ENCODE results near the gene DSCAML1. TPM values are rescaled to one million over a fixed set of nuclear protein-coding genes. Genes with fewer than 3 reads are reported as not detected.

Gene DSCAML1
- total RNA-seq, 1 donor from 2014 or later, result 1.4 TPM

DNA sequence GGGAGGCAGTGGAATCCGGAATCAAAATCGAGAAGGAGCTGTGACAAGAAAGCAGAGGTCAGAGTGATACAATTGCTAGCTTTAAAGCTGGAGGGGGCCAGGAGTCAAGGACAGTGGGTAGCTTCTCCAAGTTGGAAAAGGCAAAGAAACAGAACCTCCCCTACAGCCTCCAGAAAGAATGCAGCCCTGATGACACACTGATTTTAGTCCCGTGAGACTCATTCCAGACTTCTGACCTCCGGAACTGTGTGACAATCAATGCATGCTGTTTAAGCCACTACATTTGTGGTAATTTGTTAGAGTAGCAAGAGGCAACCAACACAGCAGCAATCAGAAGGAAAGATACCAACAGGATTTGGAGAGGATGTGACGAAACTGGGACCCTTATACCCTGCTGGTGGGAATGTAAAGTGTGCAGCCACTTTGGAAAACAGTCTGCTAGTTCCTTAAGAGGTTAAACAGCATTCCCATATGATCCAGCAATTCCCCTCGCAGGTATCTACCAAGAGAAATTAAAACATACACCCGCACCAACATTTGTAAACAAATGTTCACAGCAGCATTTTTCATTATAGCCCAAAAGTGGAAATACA, 66.7 kb downstream of the DSCAML1 start:
- ATAC-seq (no peak), DNase-seq (ENCODE audit: low spot score) (no peak)

DNA sequence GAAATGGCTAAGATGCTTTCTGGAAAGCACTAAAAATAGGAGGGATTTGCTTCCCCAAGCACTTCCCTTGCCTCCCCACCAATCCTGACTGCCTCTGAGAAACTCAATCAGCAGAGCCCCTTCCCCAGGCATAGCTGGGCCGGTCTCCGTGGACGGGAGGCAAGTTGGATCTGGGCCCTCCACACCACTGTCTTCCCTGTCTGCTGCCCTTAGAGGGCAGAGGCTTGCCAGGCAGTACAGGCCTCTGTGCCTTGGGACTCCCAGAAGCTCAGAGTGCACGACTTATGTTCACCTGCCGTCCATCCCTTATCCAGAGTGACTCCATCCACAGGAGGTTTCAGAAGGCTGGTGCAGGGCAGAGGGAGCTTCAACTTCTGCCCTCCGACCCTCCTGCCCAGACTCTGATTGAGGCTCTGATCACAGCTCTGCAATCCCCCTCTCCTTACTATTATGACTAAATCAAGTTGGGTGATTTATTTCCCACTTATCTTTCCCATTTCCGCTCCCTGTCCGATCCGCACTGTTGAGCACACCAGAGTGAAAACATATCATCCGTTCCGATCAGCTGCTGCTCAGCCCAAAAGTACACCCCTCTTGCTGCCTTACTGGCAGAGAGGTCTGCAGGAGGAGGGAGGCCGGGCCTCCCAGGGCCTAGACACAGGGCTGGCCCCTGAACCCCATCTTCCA, 71.8 kb downstream of the DSCAML1 start:
- ATAC-seq, result no peak

DNA sequence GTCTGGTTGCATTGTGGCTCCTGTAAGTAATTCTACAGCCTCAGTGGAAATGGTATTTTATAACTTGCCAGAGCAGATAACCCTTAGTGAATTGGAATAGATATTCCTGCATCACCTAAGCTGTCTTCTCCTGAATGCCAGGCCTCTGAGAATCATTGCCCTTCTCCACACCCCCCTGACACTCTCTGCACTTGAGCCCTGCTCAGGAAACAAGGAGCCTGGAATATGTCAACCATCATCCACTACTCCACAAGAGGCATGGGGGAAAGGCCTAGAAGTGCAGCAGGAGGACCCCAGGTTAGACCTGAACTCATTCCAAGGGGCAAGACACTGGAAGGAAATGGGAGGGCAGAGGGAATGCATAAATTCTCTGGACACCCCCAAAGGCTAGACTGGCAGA, 72.4 kb downstream of the DSCAML1 start:
- DNase-seq (ENCODE audit: low spot score), result no peak
- no peak for ATAC-seq

More for the DNA sequence above, 71.8 kb downstream of the DSCAML1 start:
- DNase-seq (ENCODE audit: low spot score), result no peak

DNA sequence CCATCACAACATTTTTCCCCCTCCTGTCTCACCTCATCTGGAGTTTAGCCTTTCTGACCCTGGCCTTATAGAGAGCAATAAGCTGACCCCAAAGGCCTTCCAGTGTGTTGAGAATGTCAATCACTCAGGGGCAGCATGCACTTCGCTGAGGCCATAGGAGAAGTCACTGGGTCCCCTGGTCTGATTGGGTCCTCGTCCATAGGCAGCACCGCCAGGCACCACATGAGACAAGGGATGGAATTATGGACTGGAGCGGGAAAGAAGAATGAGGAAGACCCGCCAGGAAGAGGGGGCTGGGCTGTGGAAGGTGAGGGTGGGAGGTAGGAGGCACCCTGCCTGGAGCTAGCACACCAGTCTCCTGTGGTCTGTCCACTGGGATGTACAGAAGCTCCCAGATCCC, 72.9 kb downstream of the DSCAML1 start:
- DNase-seq (ENCODE audit: low spot score), result no peak

DNA sequence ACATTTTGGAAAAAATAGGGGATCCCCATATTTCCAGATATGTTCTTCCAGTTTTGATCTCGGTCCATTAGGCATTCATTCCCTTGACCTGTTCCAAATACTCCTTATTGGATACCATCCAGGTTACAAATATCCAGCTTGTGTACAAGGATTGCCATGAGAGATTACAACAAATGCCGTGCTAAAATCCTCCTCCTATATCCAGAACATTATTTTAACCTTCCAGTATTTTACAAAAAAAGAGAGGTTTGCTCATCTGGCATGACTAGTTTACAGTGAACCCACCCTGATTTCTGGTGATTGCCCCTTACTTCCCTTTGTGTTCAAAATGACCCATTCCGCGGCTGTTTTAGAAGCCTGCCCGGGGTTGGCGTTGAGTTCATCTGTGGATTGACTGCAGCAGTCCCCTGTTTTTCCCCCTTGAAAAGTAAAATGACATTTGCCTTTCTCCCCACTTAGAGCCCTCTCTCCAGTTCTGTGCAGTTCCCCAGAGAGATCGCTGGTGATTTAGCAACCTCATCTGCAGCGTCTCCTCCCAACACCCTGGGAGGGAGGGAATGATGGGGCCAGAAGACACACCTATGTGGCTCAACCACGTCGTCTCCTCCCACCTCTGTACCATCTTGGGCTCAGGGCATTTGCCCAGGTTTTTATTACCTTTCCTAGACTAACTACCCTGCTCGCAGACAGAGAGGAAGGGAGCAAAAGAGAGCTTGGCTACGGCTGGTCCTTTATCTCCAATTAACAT, 73.6 kb downstream of the DSCAML1 start:
- DNase-seq (ENCODE audit: low spot score), result no peak
- ATAC-seq, result no peak

More for the DNA sequence above, 72.9 kb downstream of the DSCAML1 start:
- ATAC-seq, result no peak

DNA sequence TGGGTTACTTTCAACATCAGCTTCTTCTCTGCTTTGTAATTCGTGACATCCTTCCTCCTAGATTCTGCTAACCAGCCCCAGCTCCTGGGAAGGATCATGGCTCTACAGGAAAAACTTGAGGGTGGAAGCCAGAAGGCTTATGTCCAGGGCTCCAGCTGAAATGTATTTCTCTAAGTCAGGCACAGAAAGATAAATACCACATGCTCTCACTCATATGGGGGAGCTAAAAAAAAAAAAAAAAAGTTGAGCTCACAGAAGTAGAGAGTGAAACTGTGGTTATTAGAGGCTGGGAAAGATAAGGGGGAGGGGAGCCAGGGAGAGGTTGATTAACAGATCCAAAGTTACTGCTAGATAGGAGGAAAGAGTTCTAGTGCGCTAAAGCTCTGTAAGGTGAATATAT, 74.9 kb downstream of the DSCAML1 start:
- ATAC-seq, result no peak
- DNase-seq (ENCODE audit: low spot score), result no peak

DNA sequence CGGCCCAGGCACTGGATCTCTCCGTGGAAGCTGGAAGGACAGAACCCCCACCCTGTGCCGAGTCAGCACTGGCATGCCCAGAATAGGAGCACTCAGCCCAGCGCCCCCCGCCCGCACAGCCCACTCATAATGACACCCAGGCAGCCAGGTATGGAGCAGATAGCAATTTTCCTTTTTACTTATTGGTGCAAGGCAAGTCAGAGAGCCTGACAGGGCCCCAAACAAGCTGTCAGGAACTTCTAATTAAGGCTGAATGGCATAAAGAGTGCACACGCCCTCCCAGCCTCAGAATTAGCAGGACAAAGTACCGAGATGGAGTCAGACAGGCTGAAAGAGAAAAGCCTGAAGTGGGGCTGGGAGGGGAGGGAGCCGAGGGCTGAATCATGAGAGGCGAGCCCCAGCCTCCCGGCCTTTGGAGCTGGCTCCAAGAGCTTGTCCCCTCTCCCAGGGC, 76.9 kb downstream of the DSCAML1 start:
- ATAC-seq, result no peak
- no peak for DNase-seq (ENCODE audit: low spot score)

DNA sequence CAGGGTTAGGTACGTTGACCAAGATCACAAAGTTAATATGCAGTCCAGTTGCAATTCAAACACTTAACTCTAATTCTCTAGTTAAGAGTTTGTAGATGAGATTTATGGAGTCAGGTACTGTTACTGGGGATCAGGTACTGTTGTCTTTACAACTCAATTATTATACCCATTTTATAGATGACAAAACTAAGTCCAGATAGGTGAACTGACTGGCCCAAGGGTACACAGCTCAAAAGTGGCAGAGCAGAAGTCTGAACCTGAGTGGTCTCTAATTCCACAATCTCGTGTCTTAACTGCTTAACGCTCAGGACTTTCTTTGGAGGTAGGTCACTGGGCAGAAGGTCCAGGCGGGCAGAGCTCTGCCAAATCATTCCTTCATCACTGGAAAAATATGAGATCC, 77.5 kb downstream of the DSCAML1 start:
- DNase-seq (ENCODE audit: low spot score), result no peak
- no peak for ATAC-seq

DNA sequence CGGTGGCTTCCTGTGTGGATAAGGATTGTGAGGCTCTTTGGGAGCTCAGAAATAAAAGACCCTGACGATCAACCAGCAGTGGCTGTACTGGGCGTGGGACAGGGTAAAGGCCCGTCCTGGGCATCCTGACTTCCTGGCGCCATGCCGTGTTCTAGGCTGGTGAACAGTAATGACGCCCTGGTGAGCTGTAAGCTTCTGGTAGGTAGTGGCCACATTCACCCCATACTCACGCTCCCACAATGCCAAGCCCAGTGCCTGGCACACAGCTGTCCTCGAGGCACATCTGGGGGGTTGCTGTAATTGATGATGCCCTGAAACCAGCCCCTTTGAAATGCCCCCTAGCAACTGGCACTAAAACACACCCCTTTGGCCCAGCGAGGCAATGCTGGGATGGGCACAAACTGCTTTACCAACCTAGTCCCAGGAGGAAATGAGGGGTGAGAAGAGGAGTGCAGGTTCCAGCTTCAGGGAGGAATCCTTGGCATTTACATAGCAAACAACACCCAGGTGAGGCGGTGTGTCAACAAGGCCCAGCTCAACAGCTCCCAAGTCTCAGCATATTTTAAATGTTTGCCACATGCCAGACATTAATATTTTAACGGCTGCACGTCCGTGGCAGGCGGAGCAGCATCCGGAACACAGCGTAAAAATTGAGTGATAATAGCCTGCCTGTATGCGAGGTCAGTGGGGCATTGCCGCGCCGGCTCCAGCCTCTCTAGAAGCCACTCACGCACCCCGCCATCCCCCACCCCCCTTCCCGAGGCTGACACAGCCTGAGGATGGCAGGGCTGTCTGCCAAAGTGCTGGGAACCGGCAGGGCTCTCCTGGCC, 79.3 kb downstream of the DSCAML1 start:
- DNase-seq (ENCODE audit: low spot score), result no peak

DNA sequence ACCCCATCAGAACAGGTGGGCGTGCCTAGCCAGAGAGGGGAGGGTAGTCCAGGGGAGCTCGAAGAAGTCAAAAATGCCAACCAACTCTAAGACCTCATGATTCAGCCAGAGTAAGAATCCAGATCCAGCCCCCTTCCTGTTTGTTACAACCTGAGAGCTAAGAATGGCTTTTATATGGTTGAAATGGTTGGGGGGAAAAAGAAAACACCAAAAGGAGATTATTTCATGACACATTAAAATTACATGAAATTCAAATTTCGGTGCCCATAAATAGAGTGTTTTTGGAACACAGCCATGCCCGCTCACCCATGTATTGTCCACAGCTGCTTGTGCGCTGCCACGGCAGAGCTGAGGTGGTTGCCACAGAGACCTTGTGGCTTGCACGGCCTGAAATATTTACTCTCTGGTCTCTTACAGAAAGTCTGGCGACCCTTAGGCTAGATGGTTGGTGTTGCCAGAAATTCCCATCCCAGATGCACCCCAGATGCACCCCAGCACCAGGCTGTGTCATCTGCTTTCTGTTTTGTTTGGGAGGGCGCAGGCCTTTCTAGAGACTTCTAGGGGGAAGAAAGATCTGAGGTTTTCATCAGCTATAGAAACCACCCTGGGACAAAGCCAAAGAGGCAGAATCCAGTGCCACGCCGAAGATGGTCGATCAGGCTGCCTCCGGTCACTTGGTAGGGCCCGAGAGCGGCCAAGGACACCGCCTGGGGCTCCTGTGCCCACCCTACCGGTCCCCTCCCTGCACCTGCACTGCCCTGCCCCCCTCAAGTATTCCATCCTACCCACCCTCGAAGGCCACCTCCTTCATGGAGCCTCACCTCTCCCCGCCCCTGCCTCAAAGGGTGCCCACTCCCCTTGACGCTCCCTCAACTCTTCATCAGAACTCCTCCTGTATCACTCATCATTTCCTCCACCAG, 80.2 kb downstream of the DSCAML1 start:
- no peak for DNase-seq (ENCODE audit: low spot score)
- ATAC-seq, result no peak

More for the DNA sequence above, 79.3 kb downstream of the DSCAML1 start:
- ATAC-seq, result peak; percentile 41

DNA sequence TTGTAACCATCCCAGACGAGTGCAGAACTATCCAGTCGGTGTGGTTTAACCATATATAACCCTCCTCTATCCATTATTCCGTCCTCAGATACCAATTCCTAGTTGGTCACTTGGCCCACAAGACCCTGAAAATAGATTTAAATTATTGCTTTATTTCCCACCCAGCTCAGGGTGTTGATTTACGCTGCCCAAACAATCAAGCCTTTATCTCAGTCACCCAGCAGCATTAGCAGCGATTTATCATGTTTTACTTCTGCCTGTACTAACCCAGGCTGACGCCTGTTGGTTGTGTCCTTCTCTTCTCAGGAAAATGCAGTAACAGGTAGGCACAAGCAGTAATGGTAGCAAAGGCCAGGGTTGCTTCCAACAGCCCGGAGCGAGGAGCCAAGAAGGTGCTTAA, 81.2 kb downstream of the DSCAML1 start:
- no peak for DNase-seq (ENCODE audit: low spot score)
- ATAC-seq, result no peak

DNA sequence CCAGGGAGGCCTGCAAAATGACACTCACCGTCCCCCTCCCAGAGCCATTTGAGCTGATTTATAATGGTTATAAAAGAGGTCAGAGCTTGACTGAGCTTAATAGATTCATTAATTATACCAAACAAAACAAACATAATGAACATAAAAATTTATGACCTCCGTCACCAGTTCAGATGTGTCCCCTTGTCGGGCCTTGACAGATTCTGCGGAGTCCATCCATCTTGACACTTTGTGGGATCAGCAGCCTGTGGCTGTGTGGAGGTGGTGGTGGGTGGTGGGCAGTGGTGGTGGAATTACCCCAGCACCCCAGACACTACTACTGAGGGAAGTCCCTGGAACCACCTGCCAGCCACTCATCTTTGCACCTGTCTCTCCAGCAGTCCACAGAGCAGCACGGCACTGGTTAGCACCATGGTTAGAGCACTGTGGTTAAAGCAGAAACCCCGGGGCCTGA, 83.5 kb downstream of the DSCAML1 start:
- ATAC-seq (no peak), DNase-seq (ENCODE audit: low spot score) (no peak)

DNA sequence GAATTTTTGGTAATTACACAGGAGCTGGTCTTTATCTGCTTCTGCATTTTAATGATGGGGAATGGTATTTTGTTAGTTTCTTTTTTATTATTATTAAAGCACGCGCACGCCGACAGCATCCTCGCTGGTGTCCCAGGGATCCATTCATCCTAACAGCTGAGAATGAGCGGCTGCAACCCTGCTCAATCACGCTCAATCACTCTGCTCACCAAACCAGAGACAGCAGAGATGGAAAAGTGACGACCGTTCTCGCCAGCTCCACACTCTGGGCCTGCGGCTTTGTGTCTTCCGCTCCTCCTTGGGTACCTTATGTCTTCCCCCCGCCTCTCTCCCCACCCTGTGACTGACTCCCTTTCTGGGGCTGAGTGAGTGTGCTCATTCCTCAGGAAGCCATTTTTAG, 84.5 kb downstream of the DSCAML1 start:
- ATAC-seq (no peak), DNase-seq (ENCODE audit: low spot score) (no peak)

DNA sequence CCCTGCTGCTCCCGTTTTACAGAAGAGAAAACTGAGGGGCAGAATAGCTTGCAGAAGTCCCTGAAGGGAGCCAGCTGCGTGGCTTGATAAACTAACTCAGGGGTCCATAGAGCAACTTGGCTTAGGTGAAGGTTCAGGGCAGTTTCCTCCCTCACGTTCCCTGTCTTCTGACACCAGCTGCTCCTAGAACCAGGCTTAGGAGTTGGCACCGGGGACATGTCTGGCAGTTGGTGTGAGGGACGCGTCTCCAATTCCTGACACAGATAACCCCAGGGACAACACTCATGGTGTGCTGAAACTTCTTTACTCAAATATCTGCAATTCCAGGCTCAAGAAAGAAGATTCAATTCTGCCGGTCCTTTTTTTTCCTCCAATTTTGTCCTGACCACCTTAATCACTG, 85.7 kb downstream of the DSCAML1 start:
- no peak for DNase-seq (ENCODE audit: low spot score)
- ATAC-seq, result no peak

DNA sequence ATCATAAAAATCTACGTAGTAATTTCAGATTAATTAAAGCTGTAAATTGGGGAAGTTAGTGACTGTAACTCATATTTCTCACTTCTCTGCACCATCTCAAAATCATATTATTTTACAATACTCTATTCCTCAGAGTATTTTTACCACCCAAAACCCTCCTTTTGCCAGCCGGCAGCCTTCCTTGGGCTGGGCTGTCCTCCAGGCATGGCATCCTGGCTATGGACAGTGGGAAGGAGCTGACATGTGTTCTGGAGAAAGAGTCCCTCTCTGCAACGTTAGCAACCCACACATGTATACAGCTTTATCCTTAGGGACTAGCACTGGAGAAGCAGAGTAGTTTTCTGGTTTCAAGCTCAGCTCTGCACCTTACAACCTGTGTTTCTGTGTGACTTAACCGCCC, 86.8 kb downstream of the DSCAML1 start:
- no peak for ATAC-seq
- DNase-seq (ENCODE audit: low spot score), result no peak

DNA sequence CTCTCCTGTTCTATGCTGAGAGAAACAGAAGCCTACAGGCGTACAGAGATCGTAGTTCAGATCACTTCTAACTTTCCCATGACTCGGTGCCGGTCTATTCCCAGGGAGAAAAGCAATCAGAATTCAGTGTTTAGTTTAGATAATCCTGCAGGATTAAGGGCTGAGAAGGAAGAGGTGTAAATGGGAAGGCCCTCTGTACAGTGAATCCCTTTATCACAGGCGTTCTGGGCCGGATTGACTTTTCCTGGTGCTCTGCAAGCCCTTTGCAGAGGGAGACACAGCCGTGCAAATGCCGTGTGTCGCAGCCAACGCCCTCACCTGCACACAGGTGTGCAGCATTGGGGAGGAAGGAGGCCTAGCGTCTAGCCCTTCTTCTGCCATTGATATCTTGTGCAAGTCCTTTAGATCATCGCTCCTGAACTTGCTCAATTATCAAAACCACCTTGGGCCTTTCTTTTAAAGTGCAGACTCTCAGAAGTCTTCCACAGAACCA, 90.6 kb downstream of the DSCAML1 start:
- DNase-seq (ENCODE audit: low spot score) (no peak), ATAC-seq (no peak)

DNA sequence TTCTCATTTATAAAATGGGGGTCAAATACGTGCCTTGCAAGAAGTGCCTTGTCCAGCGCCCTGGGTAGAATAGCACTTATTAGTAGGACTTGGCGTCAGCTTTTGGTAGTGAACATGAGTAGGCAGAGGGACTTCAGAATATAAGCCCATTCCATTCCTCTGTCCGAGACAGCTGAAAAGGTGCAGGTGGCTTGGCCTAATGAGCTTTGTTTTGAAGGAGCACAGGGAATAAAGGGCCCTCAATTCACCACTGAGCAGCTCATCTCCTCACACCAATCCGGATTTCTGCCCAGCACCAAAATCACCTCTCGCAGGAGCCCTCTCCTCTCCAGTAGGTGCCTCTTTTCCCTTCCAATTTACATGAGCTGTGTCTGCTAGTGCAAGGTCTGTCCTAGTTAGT, 91.2 kb downstream of the DSCAML1 start:
- no peak for ATAC-seq
- DNase-seq (ENCODE audit: low spot score), result no peak

DNA sequence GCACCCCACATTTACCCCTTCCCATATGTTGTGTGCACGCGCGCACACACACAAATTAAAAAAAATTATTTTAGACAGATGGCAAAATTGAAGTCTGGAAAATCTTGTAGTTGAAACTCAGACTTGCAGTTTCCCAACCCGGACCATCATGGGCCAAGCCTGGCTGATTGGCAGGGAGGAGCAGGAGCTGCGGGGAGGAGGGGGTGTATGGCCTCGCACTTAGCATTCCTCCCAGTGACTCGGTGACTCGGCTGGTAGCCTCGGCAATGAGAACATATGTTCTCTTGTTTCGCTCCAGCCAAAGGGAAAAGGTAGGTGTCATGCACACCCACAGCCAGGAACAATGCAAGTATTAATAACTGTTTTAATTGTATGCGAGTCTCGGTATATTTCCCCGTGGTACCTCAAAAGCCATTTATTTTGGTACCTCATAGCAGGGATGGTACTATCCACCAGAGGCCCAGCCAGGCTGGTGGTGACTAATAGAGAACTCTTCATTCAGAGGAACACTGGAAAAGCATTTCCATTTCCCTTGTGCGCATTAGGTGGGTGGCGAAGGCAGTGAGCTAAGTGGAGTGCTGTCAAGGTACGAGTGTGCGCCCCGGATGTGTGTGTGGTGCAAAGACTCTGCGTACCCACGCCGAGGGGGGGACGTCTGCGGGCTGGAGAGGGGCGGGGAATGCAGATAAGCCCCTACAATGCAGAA, 92.5 kb downstream of the DSCAML1 start:
- no peak for ATAC-seq
- DNase-seq (ENCODE audit: low spot score), result no peak

DNA sequence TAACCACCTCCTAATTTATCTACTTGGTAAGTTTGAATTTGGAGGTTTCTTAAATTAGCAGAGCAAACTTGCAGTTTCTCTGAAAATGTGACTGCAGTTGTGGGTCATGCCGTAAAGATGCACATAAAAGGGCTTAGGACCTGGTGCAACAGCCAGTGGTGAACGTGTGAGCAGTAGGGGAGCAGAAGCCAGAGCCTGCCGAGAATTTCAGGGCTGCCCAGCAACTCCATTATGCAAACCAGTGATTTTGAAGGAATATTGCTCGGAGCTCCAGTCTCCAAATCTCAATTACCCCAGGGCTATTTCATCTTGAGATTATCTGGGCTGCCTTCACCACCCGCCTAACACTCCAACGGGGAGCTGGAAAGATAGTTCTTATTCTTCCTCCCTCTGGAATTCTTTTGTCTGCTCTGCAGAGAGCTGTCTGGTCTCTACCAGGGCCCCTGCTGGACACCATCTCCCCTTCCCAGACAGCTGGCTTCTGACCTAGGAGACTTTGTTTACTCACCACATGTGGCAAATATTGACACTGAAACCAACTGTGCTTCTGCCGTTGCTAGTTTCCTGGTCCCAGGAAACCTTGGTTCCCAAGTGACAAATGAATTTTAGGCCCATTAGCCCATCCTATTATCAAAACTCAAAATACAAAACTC, 93.9 kb downstream of the DSCAML1 start:
- DNase-seq (ENCODE audit: low spot score), result no peak
- peak; percentile 68 for ATAC-seq
